NB4 (cell line): ENCODE measurements around the gene SSBP3.

ENCODE experiments used
- CTCF ChIP-seq: IDR thresholded peaks from one replicate; pipeline ENCODE4 v1.5.1; 2012; ENCODE audit warnings: low read depth, low read length
- MAX ChIP-seq: IDR thresholded peaks from 2 replicates; pipeline ENCODE4 v1.6.1; 2011; ENCODE audit warnings: low read depth, low read length
- MYC ChIP-seq: IDR thresholded peaks from 2 replicates; pipeline ENCODE4 v1.6.1; 2011; ENCODE audit warnings: low read depth, low read length
- POLR2A ChIP-seq: IDR thresholded peaks from 2 replicates; pipeline ENCODE4 v1.6.1; 2011; ENCODE audit warnings: mild to moderate bottlenecking; ENCODE audit not compliant: insufficient read length; ENCODE audit errors: extremely low read depth

- TF ChIP-seq MAX (peak; percentile 79), CTCF (no peak), POLR2A (no peak), MYC (peak; percentile 40; the same call in 1 of the 2 replicates)
These were observed 71.0 kb downstream of the SSBP3 start for GRCh38 chr1:54335011-54335754.
